HUES6 (cell line): ENCODE data around the gene RAI14.

Experiments
- H3K27ac ChIP-seq: 2 replicates; pipeline ENCODE4 v1.7.0; 2013; ENCODE audit warnings: low read depth, mild to moderate bottlenecking, low read length, inconsistent platforms
- H3K27me3 ChIP-seq: 2 replicates; pipeline ENCODE4 v1.6.1; 2013; ENCODE audit warnings: low read length; ENCODE audit not compliant: control insufficient read depth, insufficient read depth
- H3K36me3 ChIP-seq: 2 replicates; pipeline ENCODE4 v1.6.1; 2013; ENCODE audit warnings: low read length; ENCODE audit not compliant: control insufficient read depth, insufficient read depth
- H3K4me1 ChIP-seq: 2 replicates; pipeline ENCODE4 v1.6.1; 2013; ENCODE audit warnings: low read length; ENCODE audit not compliant: control insufficient read depth, insufficient read depth
- H3K4me3 ChIP-seq: 2 replicates; pipeline ENCODE4 v1.5.1; 2013; ENCODE audit warnings: low read depth, low read length
- H3K9ac ChIP-seq: one replicate; pipeline ENCODE4 v1.6.1; 2013; ENCODE audit warnings: mild to moderate bottlenecking, low read length
- H3K9me3 ChIP-seq: 2 replicates; pipeline ENCODE4 v1.6.1; 2013; ENCODE audit warnings: low read depth, low read length; ENCODE audit not compliant: control insufficient read depth, insufficient read depth

Gene RAI14

GRCh38 chr5:34680896-34681295 is 24.8 kb downstream of the RAI14 start:
- Histone ChIP-seq H3K27ac (no peak overlapping the region), H3K4me1 (peaks cover 29% of the 10 kb centered on the region), H3K4me3 (no peak overlapping the region), H3K9ac (no peak overlapping the region), H3K36me3 (peaks cover 11% of the 10 kb centered on the region; the same call in 1 of the 2 replicates), H3K27me3 (no peaks in the 10 kb centered on the region), H3K9me3 (no peaks in the 10 kb centered on the region)

- Histone ChIP-seq H3K9ac (no peak overlapping the region), H3K4me3 (no peak overlapping the region), H3K36me3 (peaks cover 22% of the 10 kb centered on the region), H3K27ac (no peak overlapping the region), H3K9me3 (no peaks in the 10 kb centered on the region), H3K27me3 (no peaks in the 10 kb centered on the region), H3K4me1 (peaks cover 41% of the 10 kb centered on the region)
These were observed 26.9 kb downstream of the RAI14 start for GRCh38 chr5:34682926-34683623.

DNA sequence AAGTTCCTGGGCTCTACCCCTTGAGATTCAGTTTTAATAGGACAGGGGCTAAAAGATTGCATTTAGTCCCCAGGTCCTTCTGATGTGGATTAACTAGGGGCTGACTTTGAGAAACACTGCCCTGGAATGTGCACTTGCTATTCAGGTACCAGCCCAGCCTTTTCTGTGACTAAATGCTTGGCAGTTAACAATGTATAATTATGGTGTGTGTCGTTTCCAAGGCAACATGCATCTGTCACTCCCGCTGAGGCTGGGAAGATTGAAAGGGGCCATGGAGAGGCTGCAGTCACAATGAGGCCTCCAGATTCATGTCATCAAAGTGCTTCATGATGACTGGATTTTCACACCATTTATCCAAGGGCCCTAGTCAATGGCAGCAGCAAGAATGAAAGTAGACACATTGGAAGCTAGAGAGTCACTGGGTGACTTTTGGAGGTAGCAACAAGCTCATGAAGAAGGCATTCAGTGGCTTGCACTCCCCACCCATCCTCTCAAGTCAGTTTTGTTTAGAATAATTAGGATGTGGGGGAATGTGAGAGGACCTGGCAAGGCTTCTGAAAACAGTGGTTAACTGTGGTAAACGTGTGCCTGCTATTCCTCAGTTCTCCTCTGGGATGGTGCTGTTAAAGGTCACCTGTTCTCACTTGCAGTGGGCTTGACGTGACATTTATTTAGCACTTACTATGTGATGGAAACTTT is 28.3 kb downstream of the RAI14 start:
- Histone ChIP-seq H3K4me1 (peaks cover 30% of the 10 kb centered on the region), H3K36me3 (peaks cover 24% of the 10 kb centered on the region), H3K27ac (peak overlapping the region; percentile 58; the same call in 1 of the 2 replicates), H3K9me3 (no peaks in the 10 kb centered on the region), H3K9ac (no peak overlapping the region), H3K27me3 (no peaks in the 10 kb centered on the region), H3K4me3 (no peak overlapping the region)

- Histone ChIP-seq H3K4me3 (no peak overlapping the region), H3K27ac (peak overlapping the region; percentile 65), H3K36me3 (peaks cover 25% of the 10 kb centered on the region), H3K9me3 (no peaks in the 10 kb centered on the region), H3K4me1 (peaks cover 30% of the 10 kb centered on the region), H3K9ac (no peak overlapping the region), H3K27me3 (no peaks in the 10 kb centered on the region)
These were observed 28.8 kb downstream of the RAI14 start for GRCh38 chr5:34684980-34685352.

- Histone ChIP-seq H3K4me1 (peaks cover 30% of the 10 kb centered on the region), H3K27me3 (no peaks in the 10 kb centered on the region), H3K4me3 (peak overlapping the region; percentile 32; the same call in 1 of the 2 replicates), H3K9ac (no peak overlapping the region), H3K27ac (peak overlapping the region; percentile 65), H3K36me3 (peaks cover 31% of the 10 kb centered on the region), H3K9me3 (no peaks in the 10 kb centered on the region)
These were observed 29.5 kb downstream of the RAI14 start for GRCh38 chr5:34685485-34686165.

DNA sequence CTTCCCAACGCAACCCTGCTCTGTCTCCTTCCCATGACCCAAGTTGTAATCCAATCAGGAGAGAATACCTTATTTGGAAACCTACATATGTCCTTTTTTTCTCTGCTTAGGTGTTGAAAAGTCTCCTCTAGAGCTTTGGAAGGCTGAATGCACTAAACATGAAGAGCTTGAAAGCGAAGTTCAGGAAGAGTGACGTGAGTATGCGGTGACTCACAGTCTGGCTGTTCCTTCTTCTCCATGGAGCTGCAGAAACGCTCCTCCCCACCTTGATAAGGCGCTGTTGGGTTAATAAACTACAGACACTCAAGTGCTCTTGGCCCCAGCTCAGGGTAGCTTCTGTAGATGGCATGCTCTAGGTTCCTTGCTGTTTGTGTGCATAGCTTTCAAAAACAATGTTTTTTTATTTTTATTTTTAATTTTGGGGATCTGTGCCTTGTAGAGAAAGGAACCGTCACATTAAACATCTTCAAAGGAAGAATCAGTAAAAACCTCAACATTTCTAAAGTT is 30.7 kb downstream of the RAI14 start:
- H3K4me3 ChIP-seq, result peak overlapping the region; percentile 19; the same call in 1 of the 2 replicates
- no peaks in the 10 kb centered on the region for H3K9me3 ChIP-seq
- H3K27ac ChIP-seq, result peak overlapping the region; percentile 64; the same call in 1 of the 2 replicates
- no peaks in the 10 kb centered on the region for H3K27me3 ChIP-seq
- H3K9ac ChIP-seq, result no peak overlapping the region
- H3K36me3 ChIP-seq, result peaks cover 38% of the 10 kb centered on the region
- peaks cover 30% of the 10 kb centered on the region for H3K4me1 ChIP-seq

GRCh38 chr5:34687269-34688011 is 31.3 kb downstream of the RAI14 start:
- no peak overlapping the region for H3K4me3 ChIP-seq
- H3K4me1 ChIP-seq, result peaks cover 30% of the 10 kb centered on the region
- no peak overlapping the region for H3K9ac ChIP-seq
- peak overlapping the region; percentile 64; the same call in 1 of the 2 replicates for H3K27ac ChIP-seq
- no peaks in the 10 kb centered on the region for H3K27me3 ChIP-seq
- peaks cover 38% of the 10 kb centered on the region for H3K36me3 ChIP-seq
- H3K9me3 ChIP-seq, result no peaks in the 10 kb centered on the region

- Histone ChIP-seq H3K27ac (peak overlapping the region; percentile 31; the same call in 1 of the 2 replicates), H3K9ac (no peak overlapping the region), H3K4me1 (peaks cover 30% of the 10 kb centered on the region), H3K27me3 (no peaks in the 10 kb centered on the region), H3K9me3 (no peaks in the 10 kb centered on the region), H3K36me3 (peaks cover 45% of the 10 kb centered on the region), H3K4me3 (no peak overlapping the region)
These were observed 32.1 kb downstream of the RAI14 start for GRCh38 chr5:34688015-34688810.

DNA sequence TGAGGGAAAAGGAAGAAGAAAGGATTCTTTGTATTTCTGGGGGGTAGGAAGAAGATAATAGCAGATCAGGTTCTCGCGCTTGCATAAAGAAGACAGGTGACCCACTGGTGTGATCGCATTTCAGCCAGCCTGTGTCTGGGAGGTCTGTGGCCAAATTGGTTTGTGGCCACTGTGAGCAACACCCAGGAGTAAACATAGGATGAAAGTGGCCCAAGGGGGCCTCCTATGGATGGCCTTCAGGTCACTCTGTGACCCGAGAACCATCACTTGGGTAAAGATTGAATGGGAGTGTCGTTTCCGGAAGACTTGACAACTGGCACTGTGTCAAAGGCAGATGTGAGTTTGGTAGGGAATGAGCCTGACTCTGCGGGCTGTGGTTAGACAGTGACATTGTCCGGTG is 34.2 kb downstream of the RAI14 start:
- Histone ChIP-seq H3K4me3 (no peak overlapping the region), H3K9me3 (no peaks in the 10 kb centered on the region), H3K27me3 (no peaks in the 10 kb centered on the region), H3K9ac (no peak overlapping the region), H3K4me1 (peaks cover 21% of the 10 kb centered on the region), H3K27ac (no peak overlapping the region), H3K36me3 (peaks cover 55% of the 10 kb centered on the region)

DNA sequence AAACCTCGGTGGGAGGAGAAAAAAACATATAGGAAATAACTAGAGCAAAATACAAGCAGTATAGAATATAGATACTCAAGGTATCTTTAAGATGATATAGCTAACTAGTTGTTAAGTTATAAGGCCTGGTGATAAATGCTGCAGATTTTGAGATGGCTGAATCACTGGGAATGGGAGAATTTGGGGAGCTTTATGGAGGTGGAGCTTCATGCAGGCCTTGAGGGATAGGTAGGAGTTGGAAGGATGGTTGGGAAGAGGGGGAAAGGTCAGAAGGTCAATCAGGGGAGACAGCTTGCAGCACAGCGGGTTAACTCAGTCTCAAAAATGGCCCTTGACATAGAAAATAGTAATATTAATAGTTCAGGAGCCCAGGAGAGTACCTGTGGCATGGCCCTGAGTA is 34.8 kb downstream of the RAI14 start:
- H3K4me3 ChIP-seq, result no peak overlapping the region
- H3K27me3 ChIP-seq, result no peaks in the 10 kb centered on the region
- no peak overlapping the region for H3K9ac ChIP-seq
- peaks cover 55% of the 10 kb centered on the region for H3K36me3 ChIP-seq
- peaks cover 15% of the 10 kb centered on the region for H3K4me1 ChIP-seq
- no peaks in the 10 kb centered on the region for H3K9me3 ChIP-seq
- H3K27ac ChIP-seq, result no peak overlapping the region
